Effector memory CD4-positive, alpha-beta T cell (primary cell): Measurements from ENCODE around the gene C2.

Experiments used
- DNase-seq, 3 donors: peaks; one replicate each; pipeline ENCODE4 v3.0.0-alpha.2; 2020
- H3K27ac ChIP-seq: 2 replicates; pipeline ENCODE4 v1.7.0; 2013; ENCODE audit warnings: mild to moderate bottlenecking, low read length, moderate library complexity; ENCODE audit not compliant: insufficient read depth, poor library complexity, severe bottlenecking
- H3K27me3 ChIP-seq: replicated peaks from 2 replicates; pipeline ENCODE4 v1.7.0; 2013; ENCODE audit warnings: mild to moderate bottlenecking, low read length; ENCODE audit not compliant: insufficient read depth, control insufficient read depth, poor library complexity, severe bottlenecking
- H3K36me3 ChIP-seq: 2 replicates; pipeline ENCODE4 v1.7.0; 2013; ENCODE audit warnings: mild to moderate bottlenecking, low read length, moderate library complexity; ENCODE audit not compliant: control insufficient read depth, insufficient read depth
- H3K4me1 ChIP-seq: 2 replicates; pipeline ENCODE4 v1.7.0; 2013; ENCODE audit warnings: low read length, mild to moderate bottlenecking; ENCODE audit not compliant: control insufficient read depth, insufficient read depth, poor library complexity, severe bottlenecking
- H3K4me3 ChIP-seq: 2 replicates; pipeline ENCODE4 v1.7.0; 2013; ENCODE audit warnings: low read length, low read depth, mild to moderate bottlenecking; ENCODE audit not compliant: insufficient read depth, poor library complexity, severe bottlenecking
- H3K9me3 ChIP-seq: 2 replicates; pipeline ENCODE4 v1.7.0; 2013; ENCODE audit warnings: mild to moderate bottlenecking, low read length, moderate library complexity; ENCODE audit not compliant: control insufficient read depth

Gene C2

GRCh38 chr6:31940256-31940664, 12.7 kb downstream of the C2 start:
- no peak for DNase-seq
- H3K9me3 ChIP-seq: no peaks in the 10 kb centered on the region
- H3K4me1 ChIP-seq: no peaks in the 10 kb centered on the region
- no peaks in the 10 kb centered on the region for H3K27me3 ChIP-seq
- H3K36me3 ChIP-seq: no peaks in the 10 kb centered on the region
- H3K4me3 ChIP-seq: no peak overlapping the region
- H3K27ac ChIP-seq: no peak overlapping the region

GRCh38 chr6:31943742-31944141, 16.2 kb downstream of the C2 start:
- Histone ChIP-seq H3K4me3 (no peak overlapping the region), H3K36me3 (no peaks in the 10 kb centered on the region), H3K27ac (no peak overlapping the region), H3K9me3 (no peaks in the 10 kb centered on the region), H3K4me1 (no peaks in the 10 kb centered on the region), H3K27me3 (no peaks in the 10 kb centered on the region)
- DNase-seq: no peak

- no peak overlapping the region for H3K4me3 ChIP-seq
- H3K27me3 ChIP-seq: no peaks in the 10 kb centered on the region
- DNase-seq: no peak
Observed at GRCh38 chr6:31945154-31945506, 17.6 kb downstream of the C2 start.

GRCh38 chr6:31945507-31946369, 18.2 kb downstream of the C2 start, which contains the start of gene CFB:
Gene CFB (plus strand): TSS chr6:31946095. CDS start chr6:31946222, 127 bp downstream.
- no peak within 1 kb of the TSS for H3K4me3 ChIP-seq
- no peak within 1 kb of the TSS for H3K27ac ChIP-seq
- DNase-seq: no peak

More at GRCh38 chr6:31945154-31945506, 17.6 kb downstream of the C2 start:
- no peaks in the 10 kb centered on the region for H3K4me1 ChIP-seq
- no peaks in the 10 kb centered on the region for H3K9me3 ChIP-seq
- no peaks in the 10 kb centered on the region for H3K36me3 ChIP-seq
- no peak overlapping the region for H3K27ac ChIP-seq

GRCh38 chr6:31946370-31946885, 18.9 kb downstream of the C2 start:
- Histone ChIP-seq H3K27ac (no peak overlapping the region), H3K27me3 (no peaks in the 10 kb centered on the region), H3K4me3 (no peak overlapping the region), H3K9me3 (no peaks in the 10 kb centered on the region), H3K4me1 (no peaks in the 10 kb centered on the region), H3K36me3 (peaks cover 8% of the 10 kb centered on the region)
- DNase-seq: no peak

More at GRCh38 chr6:31945507-31946369, 18.2 kb downstream of the C2 start, which contains the start of gene CFB:
- no peaks in the 10 kb centered on the region for H3K9me3 ChIP-seq
- H3K27me3 ChIP-seq: no peaks in the 10 kb centered on the region
- H3K4me1 ChIP-seq: no peaks in the 10 kb centered on the region
- peaks cover under 1% of the 10 kb centered on the region for H3K36me3 ChIP-seq

GRCh38 chr6:31947070-31947675, 19.7 kb downstream of the C2 start:
- Histone ChIP-seq H3K4me3 (no peak overlapping the region), H3K9me3 (no peaks in the 10 kb centered on the region), H3K27ac (no peak overlapping the region), H3K36me3 (peaks cover 15% of the 10 kb centered on the region), H3K27me3 (no peaks in the 10 kb centered on the region), H3K4me1 (no peaks in the 10 kb centered on the region)
- DNase-seq: no peak

GRCh38 chr6:31947864-31948263, 20.3 kb downstream of the C2 start:
- DNase-seq: no peak
- Histone ChIP-seq H3K36me3 (peaks cover 20% of the 10 kb centered on the region), H3K9me3 (no peaks in the 10 kb centered on the region), H3K4me1 (no peaks in the 10 kb centered on the region), H3K27ac (no peak overlapping the region), H3K27me3 (no peaks in the 10 kb centered on the region), H3K4me3 (no peak overlapping the region)

- no peak overlapping the region for H3K27ac ChIP-seq
- DNase-seq: no peak
Observed at GRCh38 chr6:31948306-31948705, 20.8 kb downstream of the C2 start.

GRCh38 chr6:31948753-31949413, 21.4 kb downstream of the C2 start:
- no peaks in the 10 kb centered on the region for H3K4me1 ChIP-seq
- no peaks in the 10 kb centered on the region for H3K9me3 ChIP-seq
- H3K27me3 ChIP-seq: no peaks in the 10 kb centered on the region
- H3K36me3 ChIP-seq: peaks cover 30% of the 10 kb centered on the region
- no peak for DNase-seq
- H3K27ac ChIP-seq: no peak overlapping the region
- H3K4me3 ChIP-seq: no peak overlapping the region

More at GRCh38 chr6:31948306-31948705, 20.8 kb downstream of the C2 start:
- Histone ChIP-seq H3K9me3 (no peaks in the 10 kb centered on the region), H3K36me3 (peaks cover 25% of the 10 kb centered on the region), H3K4me3 (no peak overlapping the region), H3K27me3 (no peaks in the 10 kb centered on the region), H3K4me1 (no peaks in the 10 kb centered on the region)
